HG03354 (cell line): ENCODE measurements around the gene CC2D1B.

Experiments
- ATAC-seq: cut with Tn5 transposase; IDR thresholded peaks from one replicate; pipeline ENCODE4 v1.9.1; 2021; ENCODE audit warnings: mild to moderate bottlenecking; ENCODE audit not compliant: unreplicated experiment, poor library complexity, severe bottlenecking

CC2D1B gene

DNA sequence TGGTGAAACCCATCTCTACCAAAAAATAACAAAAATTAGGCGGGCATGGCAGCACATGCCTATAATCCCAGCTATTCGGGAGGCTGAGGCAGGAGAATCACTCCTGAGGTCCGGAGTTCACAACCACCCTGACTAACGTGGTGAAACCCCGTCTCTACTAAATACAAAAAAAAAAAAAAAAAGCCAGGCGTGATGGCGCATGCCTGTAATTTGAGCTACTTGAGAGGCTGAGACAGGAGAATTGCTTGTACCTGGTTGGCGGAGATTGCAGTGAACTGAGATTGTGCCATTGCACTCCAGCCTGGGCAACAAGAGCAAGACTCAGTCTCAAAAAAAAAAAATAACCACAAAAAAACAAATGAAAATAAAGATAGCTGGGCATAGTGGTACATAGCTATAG is 42.3 kb downstream of the CC2D1B start:
- no peak for ATAC-seq

GRCh38 chr1:52321061-52321460 is 44.9 kb downstream of the CC2D1B start:
- ATAC-seq, result no peak

DNA sequence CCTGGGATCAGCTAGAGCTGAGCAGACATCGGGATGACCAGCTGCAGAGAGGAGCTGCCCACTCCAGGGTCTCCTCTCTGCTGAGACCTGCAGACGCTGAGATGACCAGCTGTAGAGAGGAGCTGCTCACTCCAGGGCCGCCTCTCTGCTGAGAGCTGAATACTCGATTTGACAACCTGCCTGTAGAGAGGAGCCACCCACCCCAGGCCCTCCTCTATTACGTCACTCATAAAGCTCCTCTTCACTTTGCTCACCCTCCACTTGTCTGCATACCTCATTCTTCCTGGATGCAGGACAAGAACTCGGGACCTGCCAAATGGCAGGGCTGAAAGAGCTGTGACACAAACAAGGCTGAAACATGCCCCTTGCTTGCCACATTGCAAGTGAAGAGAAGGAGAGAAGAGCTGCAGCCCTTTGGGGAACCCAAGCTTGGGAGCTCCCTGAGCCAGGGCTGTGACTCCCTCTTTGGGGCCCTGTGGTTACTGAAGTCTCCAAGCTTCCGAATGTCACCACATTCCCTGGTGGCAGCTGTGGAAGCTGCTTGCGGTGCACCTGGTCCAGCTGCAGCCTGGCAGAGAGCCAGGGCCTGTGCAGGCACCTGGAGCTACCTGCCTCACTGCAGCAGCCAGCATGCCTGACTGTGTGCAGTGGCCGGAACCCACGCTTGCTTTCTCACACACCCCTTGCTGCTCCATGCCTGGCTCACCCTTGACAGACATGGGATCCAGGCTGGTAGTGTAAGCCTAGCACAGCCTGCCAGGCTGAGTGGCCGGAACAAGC is 59.6 kb downstream of the CC2D1B start:
- ATAC-seq, result no peak

DNA sequence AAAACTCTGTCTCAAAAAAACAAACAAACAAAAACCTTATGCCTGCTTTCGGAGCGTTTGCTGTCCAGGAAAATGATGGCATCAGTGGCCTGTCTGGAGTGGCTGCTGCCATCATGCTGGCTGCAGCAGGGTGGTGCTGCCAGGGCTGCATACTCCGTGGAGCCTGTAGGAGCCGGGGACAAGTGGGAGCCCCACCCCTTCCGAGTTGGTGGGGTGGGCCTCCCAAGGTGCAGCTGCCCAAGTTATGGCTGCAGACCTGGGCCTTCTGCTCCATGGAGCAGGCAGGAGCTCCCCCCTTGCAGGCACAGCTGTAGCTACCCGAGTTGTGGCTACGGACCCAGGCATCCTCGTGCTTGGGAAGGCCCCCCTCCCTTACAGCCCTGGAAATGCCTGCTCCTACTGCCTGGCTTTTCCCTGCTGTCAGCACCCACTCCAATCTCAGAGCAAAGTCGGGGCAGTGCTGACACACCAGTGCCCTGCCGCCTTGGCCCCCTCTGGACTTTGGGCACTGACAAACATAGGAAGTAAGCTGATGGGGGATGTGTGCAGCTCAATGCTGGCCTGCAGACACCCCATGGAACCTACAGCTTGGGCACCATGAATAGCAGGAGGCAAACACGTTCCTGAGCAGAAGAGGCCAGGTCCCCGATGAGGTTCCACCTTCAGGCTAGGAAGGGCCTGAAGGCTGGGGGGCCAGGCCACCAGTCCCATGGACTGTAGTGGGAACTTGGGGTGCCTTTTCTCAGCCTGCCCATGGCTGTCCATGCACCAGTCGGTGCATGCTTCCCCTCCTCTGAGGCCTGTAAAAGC is 60.4 kb downstream of the CC2D1B start:
- ATAC-seq, result no peak
